Measurements from ENCODE around the gene C1QTNF2. TPM values are rescaled to one million over a fixed set of nuclear protein-coding genes. Genes with fewer than 3 reads are reported as not detected.

The C1QTNF2 gene
- total RNA-seq, 1 experiment from 2014 or later = 0.20 TPM

DNA sequence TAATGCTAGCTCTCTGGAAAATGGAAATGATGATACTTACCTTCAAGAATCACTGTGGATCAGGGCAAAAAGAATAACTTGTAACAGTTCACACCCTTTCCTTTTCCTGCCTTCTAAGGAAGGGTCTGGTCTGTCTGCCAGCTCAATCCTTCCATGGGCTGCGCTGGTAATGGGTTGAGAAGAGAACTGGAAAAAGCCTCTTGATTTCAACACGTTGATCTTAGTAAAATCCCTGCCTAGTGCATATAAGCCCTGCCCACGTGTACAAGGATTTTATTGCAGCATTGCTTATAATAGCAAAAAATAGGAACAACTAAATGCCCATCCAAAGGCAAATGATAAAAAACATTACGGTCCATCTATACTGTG is 20.5 kb downstream of the C1QTNF2 start:
- no peaks in the 10 kb centered on the region for H3K9me3 ChIP-seq (ENCODE audit: insufficient read depth, low read depth)
- CTCF ChIA-PET = no interaction called here
- no peaks in the 10 kb centered on the region for H3K36me3 ChIP-seq (ENCODE audit: low read depth)
- no peak for DNase-seq
- H3F3A ChIP-seq (ENCODE audit: insufficient read depth, low read depth) = no peaks in the 10 kb centered on the region
- POLR2A ChIA-PET (ENCODE audit: unreplicated experiment) = no interaction called here
- no peak overlapping the region for H3K4me2 ChIP-seq
- no peaks in the 10 kb centered on the region for H3K9me2 ChIP-seq (ENCODE audit: insufficient read depth)
- no peak overlapping the region for H3K27ac ChIP-seq
- H3K79me2 ChIP-seq (ENCODE audit: low read depth) = no peaks in the 10 kb centered on the region
- no peaks in the 10 kb centered on the region for H4K20me1 ChIP-seq (ENCODE audit: insufficient read depth)
- no peak overlapping the region for H3K4me3 ChIP-seq
- H3K27me3 ChIP-seq (ENCODE audit: insufficient read depth, low read depth) = no peaks in the 10 kb centered on the region
- TF ChIP-seq EZH2 (IDR thresholded peaks at IDR 0.05; ENCODE audit: low read depth) = no peak
- TF ChIP-seq, protein P1, sequence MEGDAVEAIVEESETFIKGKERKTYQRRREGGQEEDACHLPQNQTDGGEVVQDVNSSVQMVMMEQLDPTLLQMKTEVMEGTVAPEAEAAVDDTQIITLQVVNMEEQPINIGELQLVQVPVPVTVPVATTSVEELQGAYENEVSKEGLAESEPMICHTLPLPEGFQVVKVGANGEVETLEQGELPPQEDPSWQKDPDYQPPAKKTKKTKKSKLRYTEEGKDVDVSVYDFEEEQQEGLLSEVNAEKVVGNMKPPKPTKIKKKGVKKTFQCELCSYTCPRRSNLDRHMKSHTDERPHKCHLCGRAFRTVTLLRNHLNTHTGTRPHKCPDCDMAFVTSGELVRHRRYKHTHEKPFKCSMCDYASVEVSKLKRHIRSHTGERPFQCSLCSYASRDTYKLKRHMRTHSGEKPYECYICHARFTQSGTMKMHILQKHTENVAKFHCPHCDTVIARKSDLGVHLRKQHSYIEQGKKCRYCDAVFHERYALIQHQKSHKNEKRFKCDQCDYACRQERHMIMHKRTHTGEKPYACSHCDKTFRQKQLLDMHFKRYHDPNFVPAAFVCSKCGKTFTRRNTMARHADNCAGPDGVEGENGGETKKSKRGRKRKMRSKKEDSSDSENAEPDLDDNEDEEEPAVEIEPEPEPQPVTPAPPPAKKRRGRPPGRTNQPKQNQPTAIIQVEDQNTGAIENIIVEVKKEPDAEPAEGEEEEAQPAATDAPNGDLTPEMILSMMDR (conservative IDR thresholded peaks at IDR 0.05) = no peak
- no peak overlapping the region for H2AFZ ChIP-seq
- intact Hi-C loops (cut with micrococcal nuclease; ENCODE audit: unreplicated experiment) = no loop called here
- no peaks in the 10 kb centered on the region for H3K4me1 ChIP-seq (replicated peaks; ENCODE audit: insufficient read depth)
- no TSS peak for BruUV-seq (replicated peaks)

DNA sequence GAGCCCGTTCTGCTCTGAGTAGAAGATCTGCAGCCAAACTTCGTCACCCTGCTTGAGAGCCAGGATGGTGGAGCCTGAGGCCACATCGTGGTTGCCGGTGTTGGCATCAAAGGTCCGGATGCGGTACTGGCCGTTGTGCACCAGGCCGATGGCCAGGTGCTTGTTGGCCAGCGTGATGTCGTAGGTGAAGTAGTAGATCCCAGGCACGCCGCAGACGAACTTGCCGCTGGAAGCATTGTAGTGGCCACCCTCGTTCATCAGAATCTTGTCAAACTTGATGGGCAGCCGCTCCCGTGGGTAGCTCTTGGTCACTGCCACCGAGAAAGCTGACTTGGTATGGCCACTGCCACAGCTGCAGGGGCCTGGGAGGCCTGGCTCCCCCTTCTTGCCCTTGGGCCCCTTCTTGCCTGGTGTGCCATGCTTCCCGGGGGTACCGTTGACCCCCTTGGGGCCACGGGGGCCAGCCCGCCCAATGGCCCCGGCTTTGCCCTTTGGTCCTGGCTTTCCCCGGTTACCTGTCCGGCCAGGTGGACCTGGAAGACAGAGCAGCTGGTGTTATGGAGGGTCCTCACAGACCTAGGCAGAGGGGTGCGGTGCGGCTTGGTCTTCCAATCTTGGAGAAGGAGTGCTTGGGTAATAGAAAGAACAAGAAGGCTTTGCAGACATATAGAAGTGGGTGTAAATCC is 21.0 kb downstream of the C1QTNF2 start:
- no peak overlapping the region for H3K4me3 ChIP-seq
- BruUV-seq (replicated peaks) = no TSS peak
- no peak for DNase-seq
- ChIA-PET POLR2A (ENCODE audit: unreplicated experiment) (no interaction called here), CTCF (no interaction called here)
- no peaks in the 10 kb centered on the region for H4K20me1 ChIP-seq (ENCODE audit: insufficient read depth)
- no peak overlapping the region for H3K4me2 ChIP-seq
- H3K27me3 ChIP-seq (ENCODE audit: insufficient read depth, low read depth) = no peaks in the 10 kb centered on the region
- H3F3A ChIP-seq (ENCODE audit: insufficient read depth, low read depth) = no peaks in the 10 kb centered on the region
- no peaks in the 10 kb centered on the region for H3K9me3 ChIP-seq (ENCODE audit: insufficient read depth, low read depth)
- no peaks in the 10 kb centered on the region for H3K9me2 ChIP-seq (ENCODE audit: insufficient read depth)
- H3K4me1 ChIP-seq (replicated peaks; ENCODE audit: insufficient read depth) = no peaks in the 10 kb centered on the region
- no peaks in the 10 kb centered on the region for H3K36me3 ChIP-seq (ENCODE audit: low read depth)
- intact Hi-C loops (cut with micrococcal nuclease; ENCODE audit: unreplicated experiment) = no loop called here
- no peak overlapping the region for H2AFZ ChIP-seq
- H3K27ac ChIP-seq = no peak overlapping the region
- TF ChIP-seq EZH2 (IDR thresholded peaks at IDR 0.05; ENCODE audit: low read depth) = no peak
- TF ChIP-seq, protein P1 (conservative IDR thresholded peaks at IDR 0.05) = no peak
- H3K79me2 ChIP-seq (ENCODE audit: low read depth) = no peaks in the 10 kb centered on the region

DNA sequence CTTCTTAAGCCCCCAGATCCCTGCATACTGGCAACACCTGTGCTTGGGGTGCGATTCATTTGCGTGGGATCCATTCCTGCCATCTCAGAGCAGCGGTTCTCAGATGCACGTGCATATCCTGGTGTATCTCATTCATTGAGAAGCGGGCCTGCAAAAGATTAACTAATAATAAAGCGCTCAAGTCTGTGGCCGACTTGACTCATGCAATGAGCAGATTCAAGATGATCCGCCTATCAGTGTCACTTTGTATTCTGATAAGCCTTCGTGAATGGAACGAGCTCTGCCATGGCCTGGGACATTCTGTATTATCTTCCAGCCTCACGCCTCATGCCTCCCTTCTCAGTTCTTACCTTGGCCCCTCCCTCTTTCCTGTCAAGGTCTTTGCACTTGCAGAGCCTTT is 22.3 kb downstream of the C1QTNF2 start:
- ChIA-PET CTCF (no interaction called here), POLR2A (ENCODE audit: unreplicated experiment) (interaction anchor here (0.6 kb wide), 1 partner anchor 61 kb away, joined by 3 read pairs; no protein-coding TSS in a partner anchor)
- H3F3A ChIP-seq (ENCODE audit: insufficient read depth, low read depth) = peaks cover under 1% of the 10 kb centered on the region; the same call in 1 of the 2 replicates
- H3K4me1 ChIP-seq (replicated peaks; ENCODE audit: insufficient read depth) = no peaks in the 10 kb centered on the region
- intact Hi-C loops (cut with micrococcal nuclease; ENCODE audit: unreplicated experiment) = no loop called here
- H3K4me3 ChIP-seq = no peak overlapping the region
- H3K27me3 ChIP-seq (ENCODE audit: insufficient read depth, low read depth) = no peaks in the 10 kb centered on the region
- TF ChIP-seq, protein P1 (conservative IDR thresholded peaks at IDR 0.05) = no peak
- no peak for TF ChIP-seq EZH2 (IDR thresholded peaks at IDR 0.05; ENCODE audit: low read depth)
- H3K27ac ChIP-seq = no peak overlapping the region
- BruUV-seq (replicated peaks) = no TSS peak
- no peaks in the 10 kb centered on the region for H3K36me3 ChIP-seq (ENCODE audit: low read depth)
- no peaks in the 10 kb centered on the region for H4K20me1 ChIP-seq (ENCODE audit: insufficient read depth)
- H3K79me2 ChIP-seq (ENCODE audit: low read depth) = no peaks in the 10 kb centered on the region
- no peak for DNase-seq
- H3K9me2 ChIP-seq (ENCODE audit: insufficient read depth) = no peaks in the 10 kb centered on the region
- H3K4me2 ChIP-seq = no peak overlapping the region
- no peak overlapping the region for H2AFZ ChIP-seq
- no peaks in the 10 kb centered on the region for H3K9me3 ChIP-seq (ENCODE audit: insufficient read depth, low read depth)
